A549 (cell line): ENCODE results near the gene S100A12. TPM values are rescaled to one million over a fixed set of nuclear protein-coding genes. Genes with fewer than 3 reads are reported as not detected.
A peak's percentile ranks its signal among the peaks of the same experiment; 100 is the strongest.

Source experiments
- ATAC-seq, 2 experiments: fragments of 200-7000 bp in 1 of 2; fragments of >200 bp in 1 of 2; cut with Nextera tagmentation in 1 of 2; cut with Tn5 transposase in 1 of 2; 3 replicates each; pipeline versions ENCODE4 v1.8.0 to v1.9.1; 2018 to 2020; ENCODE audit warnings: mild to moderate bottlenecking in 1 of 2, moderate library complexity in 1 of 2
- CTCF ChIA-PET: fragments of 300-600 bp; sonication (Branson Sonifier 250); formaldehyde crosslinking; extraction: SDS; loops from one replicate; lab custom pipeline; 2021; ENCODE audit warnings: antibody characterized with exemption, inconsistent platforms; lab: Yijun Ruan, JAX
- POLR2A ChIA-PET: fragments of 350-600 bp; formaldehyde crosslinking; extraction: SDS; loops from one replicate; lab custom pipeline; 2021; ENCODE audit warnings: antibody characterized with exemption, inconsistent platforms; lab: Yijun Ruan, JAX
- DNase-seq, 2 experiments: peaks; one replicate each; pipeline versions ENCODE4 v3.0.0 to v3.0.0-alpha.2; 2011 to 2016; ENCODE audit warnings: low read depth in 1 of 2, low spot score in 1 of 2
- FAIRE-seq: peaks from 2 replicates; lab custom pipeline; 2011; peaks lifted over from hg19 to GRCh38; lab: Jason Lieb, UNC
- H3K27ac ChIP-seq, 2 experiments: fragments of >200 bp; sonication (Bioruptor Twin); formaldehyde crosslinking; 3 replicates each; pipeline ENCODE4 v1.5.1; 2016 to 2017
- H3K4me1 ChIP-seq: fragments of >200 bp; sonication (Bioruptor Twin); formaldehyde crosslinking; 3 replicates; pipeline ENCODE4 v1.6.1; 2016
- H3K4me2 ChIP-seq: fragments of >200 bp; sonication (Bioruptor Twin); formaldehyde crosslinking; 3 replicates; pipeline ENCODE4 v1.6.1; 2016
- H3K4me3 ChIP-seq: fragments of >200 bp; sonication (Bioruptor Twin); formaldehyde crosslinking; 3 replicates; pipeline ENCODE4 v1.5.1; 2016
- H3K9me3 ChIP-seq: fragments of >200 bp; sonication (Bioruptor Twin); formaldehyde crosslinking; 3 replicates; pipeline ENCODE4 v1.6.1; 2016
- CBX8 ChIP-seq: fragments of 200-600 bp; sonication (generic); IDR thresholded peaks from 2 replicates; pipeline ENCODE4 v1.6.1; 2016
- EHF ChIP-seq: fragments of 250-450 bp; sonication (Bioruptor Pico); IDR thresholded peaks from 2 replicates; pipeline ENCODE4 v1.5.0; 2020; ENCODE audit warnings: mild to moderate bottlenecking
- EP300 ChIP-seq, 2 experiments: fragments of >200 bp; sonication (Bioruptor Twin); formaldehyde crosslinking; IDR thresholded peaks; 2 replicates in 1 of 2; 3 replicates in 1 of 2; pipeline ENCODE4 v1.6.1; 2016 to 2017
- FOSL2 ChIP-seq, 2 experiments: fragments of 450-650 bp in 1 of 2; fragments of >200 bp in 1 of 2; sonication (Bioruptor Twin) in 1 of 2; formaldehyde crosslinking; IDR thresholded peaks; 2 replicates each; pipeline versions ENCODE4 v1.5.0 to v1.6.1; 2016 to 2020; ENCODE audit warnings: mild to moderate bottlenecking in 1 of 2, moderate library complexity in 1 of 2
- HOXA7 ChIP-seq: fragments of 250-450 bp; sonication (Bioruptor Pico); IDR thresholded peaks from 2 replicates; pipeline ENCODE4 v1.5.0; 2020; ENCODE audit warnings: mild to moderate bottlenecking, moderate library complexity
- HOXB5 ChIP-seq: fragments of 250-450 bp; sonication (Bioruptor Pico); IDR thresholded peaks from 2 replicates; pipeline ENCODE4 v1.5.0; 2020; ENCODE audit warnings: mild to moderate bottlenecking, moderate library complexity
- MAZ ChIP-seq: fragments of 150-350 bp; IDR thresholded peaks from 2 replicates; pipeline ENCODE4 v1.6.1; 2014; ENCODE audit warnings: antibody characterized with exemption, low read depth, low read length, borderline replicate concordance
- MYC ChIP-seq: IDR thresholded peaks from 2 replicates; pipeline ENCODE4 v1.6.1; 2012; ENCODE audit warnings: mild to moderate bottlenecking, inconsistent platforms, low read length, improper control_type of control experiment, borderline replicate concordance
- PHF8 ChIP-seq: fragments of 200-600 bp; sonication (generic); IDR thresholded peaks from 2 replicates; pipeline ENCODE4 v1.6.1; 2016; ENCODE audit warnings: low read depth, mild to moderate bottlenecking, antibody characterized with exemption, moderate library complexity, borderline replicate concordance
- RAD21 ChIP-seq, 2 experiments: fragments of >200 bp in 1 of 2; sonication (Bioruptor Twin) in 1 of 2; formaldehyde crosslinking in 1 of 2; IDR thresholded peaks in 1 of 2; conservative IDR thresholded peaks in 1 of 2; 2 replicates in 1 of 2; 3 replicates in 1 of 2; pipeline ENCODE4 v1.6.1; 2012 to 2018; ENCODE audit warnings: inconsistent platforms in 1 of 2
- ZC3H11A ChIP-seq: fragments of 450-650 bp; IDR thresholded peaks from 2 replicates; pipeline ENCODE4 v1.6.1; 2014; ENCODE audit warnings: antibody characterized with exemption, mild to moderate bottlenecking
- WGBS: methylation state at CpG from one replicate; pipeline ENCODE4 v1.1.6; 2017; ENCODE audit errors: missing lambda C conversion rate; 5-methylcytosine and 5-hydroxymethylcytosine counted together
- polyA plus RNA-seq, 4 experiments: library from polyadenylated mRNA; depleted of rRNA in 3 of 4; stranded (reverse); fragments of >200 nt; fragmentation: RNase III in 1 of 4; extraction: RNeasy Plus Mini Kit Qiagen cat#74134 plus additional on column Dnase treatment in 1 of 4; gene quantifications; 2 replicates in 3 of 4; 3 replicates in 1 of 4; pipeline ENCODE4 v1.2.3, GENCODE V29; 2011 to 2017
- TF ChIP-seq, protein P1 (sequence below): IDR thresholded peaks from 2 replicates; pipeline ENCODE4 v1.6.1; 2012; ENCODE audit warnings: low read depth, borderline replicate concordance
- TF ChIP-seq, protein P2 (sequence below): fragments of 150-350 bp; IDR thresholded peaks from 2 replicates; pipeline ENCODE4 v1.6.1; 2014; ENCODE audit warnings: low read depth, mild to moderate bottlenecking, low read length
- TF ChIP-seq, protein P3 (sequence below): fragments of 250-450 bp; sonication (Bioruptor Pico); IDR thresholded peaks from 2 replicates; pipeline ENCODE4 v1.5.0; 2020; ENCODE audit warnings: low read depth, mild to moderate bottlenecking, moderate library complexity
- TF ChIP-seq, protein P4 (sequence below): fragments of 450-650 bp; IDR thresholded peaks from 2 replicates; pipeline ENCODE4 v1.6.1; 2014; ENCODE audit warnings: antibody characterized with exemption

The S100A12 gene
- polyA plus RNA-seq, 2 of the 4 experiments (the other 2 are of a cell fraction) = not detected

DNA sequence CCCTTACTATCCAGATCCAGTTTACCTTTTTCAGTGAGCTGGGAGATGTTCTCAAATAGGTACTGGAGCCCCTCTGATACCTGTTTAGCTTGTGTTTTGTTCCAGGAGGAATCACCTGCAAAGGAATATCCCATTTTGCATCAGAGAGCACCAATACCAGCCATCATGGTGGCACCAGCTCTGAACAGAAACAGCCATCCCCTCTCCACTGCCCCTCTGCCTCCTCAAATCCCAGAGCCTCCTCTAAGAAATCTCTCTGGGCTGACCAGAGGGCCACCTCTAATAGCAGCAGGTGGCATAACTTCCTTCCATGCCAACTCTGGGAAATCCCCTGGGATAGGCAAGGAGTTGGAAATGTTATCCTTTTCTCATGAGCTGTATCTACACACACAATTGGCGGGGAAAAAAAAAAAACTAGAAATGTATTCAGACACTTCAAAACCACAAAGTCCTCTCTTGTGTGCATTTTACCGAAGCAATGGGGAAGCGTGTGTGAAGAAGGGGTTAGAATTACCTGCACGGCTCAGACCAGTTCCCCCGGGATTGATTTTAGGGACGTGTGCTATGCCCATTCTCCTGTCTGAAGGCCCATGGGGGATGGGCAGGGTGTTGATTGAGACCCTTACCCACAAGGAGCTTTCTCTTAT, 29.2 kb downstream of the S100A12 start:
- no peak for DNase-seq
- TF ChIP-seq ZC3H11A = no peak
- no peak for TF ChIP-seq PHF8
- no peak for TF ChIP-seq EHF (CRISPR knock-in tag)
- TF ChIP-seq EP300 (IDR thresholded peaks at IDR 0.05) = no peak
- TF ChIP-seq, protein P1, sequence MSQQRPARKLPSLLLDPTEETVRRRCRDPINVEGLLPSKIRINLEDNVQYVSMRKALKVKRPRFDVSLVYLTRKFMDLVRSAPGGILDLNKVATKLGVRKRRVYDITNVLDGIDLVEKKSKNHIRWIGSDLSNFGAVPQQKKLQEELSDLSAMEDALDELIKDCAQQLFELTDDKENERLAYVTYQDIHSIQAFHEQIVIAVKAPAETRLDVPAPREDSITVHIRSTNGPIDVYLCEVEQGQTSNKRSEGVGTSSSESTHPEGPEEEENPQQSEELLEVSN = no peak
- TF ChIP-seq HOXA7 (CRISPR knock-in tag) = no peak
- TF ChIP-seq, protein P2, sequence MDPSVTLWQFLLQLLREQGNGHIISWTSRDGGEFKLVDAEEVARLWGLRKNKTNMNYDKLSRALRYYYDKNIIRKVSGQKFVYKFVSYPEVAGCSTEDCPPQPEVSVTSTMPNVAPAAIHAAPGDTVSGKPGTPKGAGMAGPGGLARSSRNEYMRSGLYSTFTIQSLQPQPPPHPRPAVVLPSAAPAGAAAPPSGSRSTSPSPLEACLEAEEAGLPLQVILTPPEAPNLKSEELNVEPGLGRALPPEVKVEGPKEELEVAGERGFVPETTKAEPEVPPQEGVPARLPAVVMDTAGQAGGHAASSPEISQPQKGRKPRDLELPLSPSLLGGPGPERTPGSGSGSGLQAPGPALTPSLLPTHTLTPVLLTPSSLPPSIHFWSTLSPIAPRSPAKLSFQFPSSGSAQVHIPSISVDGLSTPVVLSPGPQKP = no peak
- no peak for TF ChIP-seq MYC
- no peak for TF ChIP-seq HOXB5 (CRISPR knock-in tag)
- no peak for TF ChIP-seq RAD21 (conservative IDR thresholded peaks at IDR 0.05 in 1 of 2, IDR thresholded peaks at IDR 0.05 in 1 of 2)
- TF ChIP-seq, protein P3, sequence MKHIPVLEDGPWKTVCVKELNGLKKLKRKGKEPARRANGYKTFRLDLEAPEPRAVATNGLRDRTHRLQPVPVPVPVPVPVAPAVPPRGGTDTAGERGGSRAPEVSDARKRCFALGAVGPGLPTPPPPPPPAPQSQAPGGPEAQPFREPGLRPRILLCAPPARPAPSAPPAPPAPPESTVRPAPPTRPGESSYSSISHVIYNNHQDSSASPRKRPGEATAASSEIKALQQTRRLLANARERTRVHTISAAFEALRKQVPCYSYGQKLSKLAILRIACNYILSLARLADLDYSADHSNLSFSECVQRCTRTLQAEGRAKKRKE (CRISPR knock-in tag) = no peak
- TF ChIP-seq, protein P4, sequence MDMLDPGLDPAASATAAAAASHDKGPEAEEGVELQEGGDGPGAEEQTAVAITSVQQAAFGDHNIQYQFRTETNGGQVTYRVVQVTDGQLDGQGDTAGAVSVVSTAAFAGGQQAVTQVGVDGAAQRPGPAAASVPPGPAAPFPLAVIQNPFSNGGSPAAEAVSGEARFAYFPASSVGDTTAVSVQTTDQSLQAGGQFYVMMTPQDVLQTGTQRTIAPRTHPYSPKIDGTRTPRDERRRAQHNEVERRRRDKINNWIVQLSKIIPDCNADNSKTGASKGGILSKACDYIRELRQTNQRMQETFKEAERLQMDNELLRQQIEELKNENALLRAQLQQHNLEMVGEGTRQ = no peak
- no peak for TF ChIP-seq MAZ
- TF ChIP-seq, all 56 proteins: peak for 0
- Histone ChIP-seq H3K4me3 (no peak overlapping the region), H3K9me3 (no peaks in the 10 kb centered on the region), H3K4me2 (no peak overlapping the region), H3K27ac (no peak overlapping the region), H3K4me1 (no peaks in the 10 kb centered on the region)
- no peak for FAIRE-seq
- ChIA-PET POLR2A (no interaction called here), CTCF (interaction anchor here (0.6 to 5.7 kb wide), 6 partner anchors 9 to 328 kb away, joined by 3 to 31 read pairs (median 4); no protein-coding TSS in a partner anchor)
- WGBS = 24% methylated on average over 6 of the region's 6 CpGs
- ATAC-seq = no peak

DNA sequence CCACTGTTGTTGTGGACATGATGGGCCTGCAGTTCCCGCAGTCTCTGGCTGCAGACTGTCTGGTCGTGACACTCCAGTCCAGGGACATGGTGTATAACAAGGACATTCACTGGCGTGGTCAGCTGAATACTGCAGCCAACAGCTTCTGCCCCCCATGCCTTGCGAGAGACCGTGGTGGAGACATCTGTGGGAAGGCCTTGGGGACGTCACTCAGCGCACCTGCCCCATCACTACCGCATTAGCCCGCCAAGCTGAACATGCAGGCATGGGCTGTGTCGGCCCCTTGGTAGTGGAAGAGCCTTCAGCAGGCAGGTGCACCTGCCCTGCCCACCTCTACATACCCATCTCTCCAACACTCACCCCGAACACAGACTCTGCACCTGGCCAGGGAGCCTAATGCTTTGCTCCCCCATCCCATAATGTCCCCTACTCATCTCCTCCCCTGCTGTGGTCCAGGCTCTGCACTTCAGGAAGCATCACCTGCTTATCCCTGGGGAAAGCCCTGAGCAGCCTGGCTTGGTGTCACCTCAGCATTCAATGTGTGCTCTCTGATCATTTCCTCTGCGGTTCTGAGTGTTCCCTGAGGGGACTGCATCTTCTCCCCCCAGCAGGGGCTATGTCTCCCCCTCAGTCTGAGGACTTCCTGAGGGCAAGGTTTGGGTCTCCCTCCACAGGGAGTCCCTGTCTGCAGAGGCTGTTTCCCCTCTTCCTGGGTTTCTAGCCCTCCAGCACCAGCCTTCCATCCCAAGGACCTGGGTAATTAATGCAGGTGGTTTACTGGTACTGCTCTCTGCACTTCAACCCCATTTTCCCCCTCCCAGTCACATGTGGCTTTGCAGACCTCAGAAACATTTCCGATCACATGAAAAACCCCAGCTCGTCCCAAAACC, 30.0 kb downstream of the S100A12 start:
- 33% methylated on average over 14 of the region's 14 CpGs for WGBS

More for the DNA sequence above, 30.0 kb downstream of the S100A12 start:
- CTCF ChIA-PET = interaction anchor here (0.6 to 5.7 kb wide), 8 partner anchors 7 to 329 kb away, joined by 3 to 41 read pairs (median 4); no protein-coding TSS in a partner anchor
- DNase-seq = no peak
- Histone ChIP-seq H3K4me3 (no peak overlapping the region), H3K9me3 (no peaks in the 10 kb centered on the region), H3K27ac (no peak overlapping the region), H3K4me2 (no peak overlapping the region), H3K4me1 (no peaks in the 10 kb centered on the region)
- peak in 1 of 2 experiments; percentile 17; a peak in 1 of 6 replicates for ATAC-seq
- POLR2A ChIA-PET = no interaction called here
- TF ChIP-seq, protein P1 = no peak
- no peak for TF ChIP-seq CBX8
- no peak for TF ChIP-seq FOSL2 (IDR thresholded peaks at IDR 0.05)
- no peak for TF ChIP-seq FOSL2 (CRISPR knock-in tag; IDR thresholded peaks at IDR 0.05)
- no peak for FAIRE-seq
